Suprapubic skin (tissue), 3 donors: ENCODE measurements around the gene MBD6.

Experiments used
- CTCF ChIP-seq, 2 donors: fragments of 200-600 bp in 1 of 2; fragments of 450-650 bp in 1 of 2; sonication (generic) in 1 of 2; IDR thresholded peaks; one replicate each; pipeline ENCODE4 v1.5.1; 2016 to 2019; ENCODE audit warnings: antibody characterized with exemption in 2 of 2, mild to moderate bottlenecking in 1 of 2, moderate library complexity in 1 of 2
- EP300 ChIP-seq: sonication (generic); formaldehyde crosslinking; IDR thresholded peaks from one replicate; pipeline ENCODE4 v1.6.1; 2017; ENCODE audit warnings: antibody characterized with exemption

- no peak for TF ChIP-seq CTCF (IDR thresholded peaks at IDR 0.05)
- TF ChIP-seq EP300 = no peak
Measured at GRCh38 chr12:57497223-57498131, 25.1 kb upstream of the MBD6 start.
